Colonic mucosa (tissue), 4 donors: ENCODE results near the gene SPATA2. TPM values are rescaled to one million over a fixed set of nuclear protein-coding genes. Genes with fewer than 3 reads are reported as not detected.

ENCODE experiments used
- DNase-seq: peaks from one replicate; pipeline ENCODE4 v3.0.0-alpha.2; 2020
- H3K27ac ChIP-seq: fragments of 200-600 bp; one replicate; pipeline ENCODE4 v1.8.0; 2021
- H3K27me3 ChIP-seq: fragments of 200-600 bp; one replicate; pipeline ENCODE4 v1.8.0; 2021
- H3K36me3 ChIP-seq: fragments of 200-600 bp; one replicate; pipeline ENCODE4 v1.8.0; 2021
- H3K4me1 ChIP-seq: fragments of 200-600 bp; one replicate; pipeline ENCODE4 v1.8.0; 2021; ENCODE audit warnings: mild to moderate bottlenecking
- H3K4me3 ChIP-seq: fragments of 200-600 bp; one replicate; pipeline ENCODE4 v1.8.0; 2021
- H3K9ac ChIP-seq, 2 donors: one replicate each; pipeline ENCODE4 v1.7.0; 2013; ENCODE audit warnings: control low read depth in 2 of 2, low read depth in 2 of 2, low read length in 2 of 2
- H3K9me3 ChIP-seq: fragments of 200-600 bp; one replicate; pipeline ENCODE4 v1.8.0; 2021
- intact Hi-C: fragments of 100-400 bp; cut with DNase I; formaldehyde crosslinking; loops from one replicate; pipeline ENCODE4 v1.14.1; 2022
- total RNA-seq, 2 donors: library from RNA; stranded (reverse); fragmentation: NEBNext Ultra II Directional in 1 of 2; extraction: Animal tissue kit (Norgen Biotek cat#: 25700) in 1 of 2; gene quantifications; one replicate each; pipeline ENCODE4 v1.2.1, GENCODE V29; 2021
- TF ChIP-seq, protein P1 (sequence below): fragments of 200-600 bp; IDR thresholded peaks from one replicate; pipeline ENCODE4 v1.8.0; 2022; ENCODE audit warnings: antibody characterized with exemption, mild to moderate bottlenecking
- donor health status: healthy.
- donor health status: DM: no; HTN: no; CAD: no.
- donor health status: DM: no; HTN: no; CAD: no.

SPATA2 gene
- total RNA-seq, 2 donors from 2014 or later = 17.4 to 18.1 TPM

DNA sequence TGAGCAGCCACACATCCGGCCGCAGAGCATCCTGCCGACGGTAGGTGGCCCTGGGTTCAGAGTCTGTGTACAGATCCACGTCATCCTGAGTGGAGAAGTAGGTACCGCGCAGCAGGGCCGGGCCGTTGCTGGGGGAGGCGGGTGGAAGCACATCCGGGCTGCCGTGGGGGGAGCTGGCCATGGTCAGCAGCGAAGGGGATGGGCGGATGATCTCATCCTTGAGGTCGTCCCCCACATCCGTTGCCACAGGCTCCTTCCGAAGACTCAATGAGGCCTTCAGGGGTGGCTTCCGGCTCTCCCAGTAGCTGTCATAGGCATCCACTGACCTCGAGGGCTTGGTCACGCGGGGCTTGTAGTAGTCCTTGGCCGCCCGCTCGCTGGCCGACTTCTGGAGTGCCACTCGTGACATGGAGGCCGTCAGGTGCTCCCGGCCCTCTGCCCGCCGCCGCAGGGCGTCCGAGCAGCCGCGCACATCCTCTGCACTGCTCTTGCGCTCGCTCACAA is 9.2 kb downstream of the SPATA2 start:
- Histone ChIP-seq H3K4me1 (peaks cover 8% of the 10 kb centered on the region), H3K27ac (no peak overlapping the region)
- DNase-seq = no peak

DNA sequence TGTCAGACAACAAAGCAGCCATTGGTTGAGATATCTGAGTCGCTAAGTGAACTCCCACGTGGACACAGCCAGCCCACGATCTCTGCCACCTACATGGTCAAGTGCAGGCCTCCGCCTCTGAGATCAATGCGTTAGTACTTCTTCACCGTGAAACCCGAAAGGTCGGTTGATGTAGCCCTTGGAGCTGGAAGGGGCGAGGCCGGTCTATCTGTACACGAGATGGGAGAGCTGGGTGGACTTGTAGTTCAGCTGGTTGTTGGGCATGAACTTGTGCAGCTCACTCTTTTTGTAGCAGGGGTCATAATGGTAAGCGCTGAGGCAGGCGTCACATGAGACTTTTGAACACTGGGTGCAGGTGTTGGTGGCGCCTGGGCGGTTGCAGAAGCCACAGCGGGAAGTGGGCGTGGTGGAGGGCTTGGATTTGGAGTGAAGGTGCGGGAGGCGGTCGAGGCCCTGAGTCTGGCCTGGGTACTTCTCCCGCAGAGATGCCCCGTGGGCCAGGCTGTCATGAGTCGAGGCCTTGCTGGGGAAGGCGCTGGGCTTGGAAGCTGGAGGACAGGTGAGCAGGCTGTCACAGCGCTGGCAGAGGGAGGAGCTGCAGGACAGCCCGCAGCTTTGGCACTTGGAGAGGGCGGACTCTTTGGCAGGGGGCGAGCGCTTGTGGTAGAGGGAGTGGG is 9.8 kb downstream of the SPATA2 start:
- H3K4me3 ChIP-seq = no peak overlapping the region
- no peaks in the 10 kb centered on the region for H3K9me3 ChIP-seq
- no peaks in the 10 kb centered on the region for H3K27me3 ChIP-seq
- no peak overlapping the region for H3K27ac ChIP-seq
- peaks cover 10% of the 10 kb centered on the region for H3K36me3 ChIP-seq
- no peak overlapping the region for H3K9ac ChIP-seq
- peaks cover 2% of the 10 kb centered on the region for H3K4me1 ChIP-seq
- intact Hi-C loops = no loop called here
- DNase-seq = no peak
- TF ChIP-seq, protein P1, sequence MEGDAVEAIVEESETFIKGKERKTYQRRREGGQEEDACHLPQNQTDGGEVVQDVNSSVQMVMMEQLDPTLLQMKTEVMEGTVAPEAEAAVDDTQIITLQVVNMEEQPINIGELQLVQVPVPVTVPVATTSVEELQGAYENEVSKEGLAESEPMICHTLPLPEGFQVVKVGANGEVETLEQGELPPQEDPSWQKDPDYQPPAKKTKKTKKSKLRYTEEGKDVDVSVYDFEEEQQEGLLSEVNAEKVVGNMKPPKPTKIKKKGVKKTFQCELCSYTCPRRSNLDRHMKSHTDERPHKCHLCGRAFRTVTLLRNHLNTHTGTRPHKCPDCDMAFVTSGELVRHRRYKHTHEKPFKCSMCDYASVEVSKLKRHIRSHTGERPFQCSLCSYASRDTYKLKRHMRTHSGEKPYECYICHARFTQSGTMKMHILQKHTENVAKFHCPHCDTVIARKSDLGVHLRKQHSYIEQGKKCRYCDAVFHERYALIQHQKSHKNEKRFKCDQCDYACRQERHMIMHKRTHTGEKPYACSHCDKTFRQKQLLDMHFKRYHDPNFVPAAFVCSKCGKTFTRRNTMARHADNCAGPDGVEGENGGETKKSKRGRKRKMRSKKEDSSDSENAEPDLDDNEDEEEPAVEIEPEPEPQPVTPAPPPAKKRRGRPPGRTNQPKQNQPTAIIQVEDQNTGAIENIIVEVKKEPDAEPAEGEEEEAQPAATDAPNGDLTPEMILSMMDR = no peak

More for the DNA sequence above, 9.2 kb downstream of the SPATA2 start:
- Histone ChIP-seq H3K9me3 (no peaks in the 10 kb centered on the region), H3K9ac (no peak overlapping the region), H3K36me3 (peaks cover 10% of the 10 kb centered on the region), H3K4me3 (no peak overlapping the region), H3K27me3 (no peaks in the 10 kb centered on the region)
- TF ChIP-seq, protein P1 = no peak
- intact Hi-C loops = no loop called here

DNA sequence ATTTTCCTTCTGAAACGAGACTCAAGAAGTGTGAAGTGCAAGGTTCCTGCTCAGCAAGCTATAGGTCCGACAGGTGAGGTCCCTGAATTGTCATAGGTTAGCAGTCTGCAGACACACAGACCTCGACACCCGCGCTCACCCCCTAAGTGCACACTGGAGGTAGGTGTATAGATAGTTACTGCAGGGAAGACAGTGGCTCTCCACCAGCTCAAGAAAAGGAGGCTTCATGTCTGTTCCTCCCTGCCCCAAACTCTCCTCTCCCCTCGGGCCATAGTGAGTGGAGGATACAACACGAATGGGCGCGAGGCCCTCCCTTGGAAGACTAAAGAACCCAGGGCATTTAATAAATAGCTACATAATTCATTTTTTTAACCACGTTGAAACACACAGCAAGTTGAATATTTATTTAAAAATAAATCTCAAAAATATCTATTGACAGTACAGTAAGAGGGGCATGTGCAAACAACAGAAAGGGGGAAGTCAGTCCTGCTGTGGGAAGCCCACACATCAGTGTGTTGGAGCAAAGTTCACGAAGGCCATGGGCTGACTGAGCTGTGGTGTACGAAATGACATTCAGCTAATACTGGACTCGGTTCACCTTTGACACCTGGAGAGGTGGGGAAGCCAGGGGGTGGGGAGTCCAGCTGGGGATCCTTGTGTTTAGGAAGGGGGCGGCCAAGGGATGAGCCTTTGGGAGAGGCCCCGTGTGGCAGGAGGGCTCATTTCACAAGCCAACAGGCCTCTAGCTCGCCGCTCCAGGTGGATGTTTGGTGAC is 10.7 kb downstream of the SPATA2 start:
- H3K36me3 ChIP-seq = peaks cover 10% of the 10 kb centered on the region
- no peak overlapping the region for H3K4me3 ChIP-seq
- no peak for DNase-seq
- H3K27ac ChIP-seq = no peak overlapping the region
- H3K9ac ChIP-seq = no peak overlapping the region
- H3K27me3 ChIP-seq = no peaks in the 10 kb centered on the region
- intact Hi-C loops = no loop called here
- TF ChIP-seq, protein P1 = no peak
- H3K4me1 ChIP-seq = no peaks in the 10 kb centered on the region
- no peaks in the 10 kb centered on the region for H3K9me3 ChIP-seq

DNA sequence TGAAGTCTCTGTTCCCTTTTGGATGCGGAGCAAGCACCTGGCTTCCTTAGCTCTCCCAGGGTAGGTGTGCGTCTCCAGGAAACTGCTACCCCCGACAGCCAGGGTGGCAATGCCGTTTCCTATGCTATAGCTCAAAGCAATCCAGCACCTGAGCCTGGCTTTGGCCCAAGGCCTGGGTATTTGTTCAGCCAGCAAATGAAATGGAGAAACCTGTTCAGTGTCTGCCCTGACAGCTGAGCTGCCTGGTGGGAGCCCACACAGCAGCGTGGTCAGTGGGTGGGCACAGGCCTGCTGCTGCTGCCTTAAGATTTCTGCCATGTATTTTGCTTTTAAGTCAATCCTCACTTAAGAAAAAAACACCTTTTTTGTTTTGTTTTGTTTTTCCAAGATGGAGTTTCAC is 13.7 kb downstream of the SPATA2 start:
- intact Hi-C loops = no loop called here
- Histone ChIP-seq H3K4me3 (no peak overlapping the region), H3K9ac (no peak overlapping the region), H3K4me1 (no peaks in the 10 kb centered on the region), H3K27ac (no peak overlapping the region), H3K9me3 (no peaks in the 10 kb centered on the region), H3K36me3 (no peaks in the 10 kb centered on the region), H3K27me3 (no peaks in the 10 kb centered on the region)
- no peak for DNase-seq
- TF ChIP-seq, protein P1 = no peak

DNA sequence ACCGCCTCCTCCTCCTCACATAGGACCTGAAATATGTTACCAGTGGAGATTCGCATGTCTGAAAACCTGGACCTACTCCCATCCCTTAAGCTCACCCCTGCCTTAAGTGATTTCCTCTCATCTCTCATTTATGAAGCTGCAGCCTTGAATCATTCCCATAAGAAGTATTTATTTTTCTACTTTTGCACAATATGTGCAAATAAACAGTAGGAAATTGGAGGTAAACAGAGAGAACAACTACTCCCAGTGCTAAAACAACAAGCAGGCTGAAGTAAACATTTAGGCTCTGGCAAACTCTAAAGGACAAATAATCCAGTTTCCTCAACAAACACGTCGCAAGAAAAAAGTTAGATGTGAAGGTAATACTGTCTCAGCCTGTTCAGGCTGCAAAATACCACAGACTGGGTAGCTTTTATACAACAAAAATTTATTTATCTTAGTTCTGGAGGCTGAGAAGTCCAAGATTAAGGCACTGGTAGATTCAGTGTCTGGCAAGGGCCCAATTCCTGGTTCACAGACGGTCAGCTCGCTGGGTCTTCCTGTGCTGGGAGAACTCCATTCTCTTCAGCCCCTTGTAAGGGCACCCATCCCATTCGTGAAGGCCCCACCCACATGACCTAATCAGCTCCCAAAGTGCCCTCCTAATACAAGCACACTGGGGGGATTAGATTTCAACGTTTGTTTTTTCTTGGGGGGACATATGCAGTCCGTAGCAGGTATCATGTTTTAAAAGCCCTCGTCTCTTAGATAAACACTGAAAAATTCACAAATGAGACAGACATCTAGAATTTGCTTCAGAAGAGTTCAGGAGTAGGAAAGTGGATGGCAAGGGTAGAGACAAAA is 15.6 kb downstream of the SPATA2 start:
- no peaks in the 10 kb centered on the region for H3K9me3 ChIP-seq
- intact Hi-C loops = no loop called here
- TF ChIP-seq, protein P1 = no peak
- no peak overlapping the region for H3K9ac ChIP-seq
- no peak overlapping the region for H3K27ac ChIP-seq
- H3K4me1 ChIP-seq = no peaks in the 10 kb centered on the region
- H3K4me3 ChIP-seq = no peak overlapping the region
- no peaks in the 10 kb centered on the region for H3K36me3 ChIP-seq
- no peak for DNase-seq
- H3K27me3 ChIP-seq = no peaks in the 10 kb centered on the region
